Caco-2 (cell line): ENCODE results near the gene TTC23. TPM values are rescaled to one million over a fixed set of nuclear protein-coding genes. Genes with fewer than 3 reads are reported as not detected.

Experiments used
- BruUV-seq: library from RNA; stranded (reverse); fragments of 400-500 nt; replicated peaks from 2 replicates; lab custom pipeline; 2021; lab: Mats Ljungman, UMichigan
- CTCF ChIA-PET: fragments of 300-600 bp; sonication (Branson Sonifier 250); formaldehyde crosslinking; loops from one replicate; lab custom pipeline; 2022; ENCODE audit warnings: antibody characterized with exemption; lab: Charles Lee
- POLR2A ChIA-PET: fragments of 300-600 bp; sonication (Branson Sonifier 250); formaldehyde crosslinking; loops from one replicate; lab custom pipeline; 2022; ENCODE audit warnings: antibody characterized with exemption; lab: Charles Lee
- DNase-seq, 2 experiments: peaks; one replicate each; pipeline versions ENCODE4 v3.0.0 to v3.0.0-alpha.2; 2020 to 2022
- H3K27me3 ChIP-seq: replicated peaks from 2 replicates; pipeline ENCODE4 v1.6.0; 2011; ENCODE audit warnings: low read length; ENCODE audit not compliant: control insufficient read depth, insufficient read depth
- H3K36me3 ChIP-seq: 2 replicates; pipeline ENCODE4 v1.5.1; 2011; ENCODE audit warnings: low read length; ENCODE audit not compliant: control insufficient read depth, insufficient read depth
- H3K4me1 ChIP-seq: fragments of 250-450 bp; sonication (Bioruptor Pico); 2 replicates; pipeline ENCODE4 v1.5.1; 2020; ENCODE audit warnings: mild to moderate bottlenecking
- H3K4me3 ChIP-seq: 2 replicates; pipeline ENCODE4 v1.5.1; 2011; ENCODE audit warnings: low read depth, mild to moderate bottlenecking, control low read depth, low read length
- H3K9me3 ChIP-seq: fragments of 250-450 bp; sonication (Bioruptor Pico); 2 replicates; pipeline ENCODE4 v1.5.1; 2020; ENCODE audit warnings: mild to moderate bottlenecking, moderate library complexity
- H3K27ac Mint-ChIP-seq: one replicate; pipeline ENCODE4 v1.8.0; 2022; ENCODE audit warnings: mixed read lengths; ENCODE audit not compliant: unreplicated experiment
- H3K27me3 Mint-ChIP-seq: one replicate; pipeline ENCODE4 v1.8.0; 2022; ENCODE audit warnings: mixed read lengths; ENCODE audit not compliant: insufficient read depth, unreplicated experiment
- H3K36me3 Mint-ChIP-seq: one replicate; pipeline ENCODE4 v1.8.0; 2022; ENCODE audit warnings: mild to moderate bottlenecking, mixed read lengths; ENCODE audit not compliant: insufficient read depth, unreplicated experiment
- H3K4me1 Mint-ChIP-seq: one replicate; pipeline ENCODE4 v1.8.0; 2022; ENCODE audit warnings: low read depth, mixed read lengths; ENCODE audit not compliant: unreplicated experiment
- H3K4me3 Mint-ChIP-seq: one replicate; pipeline ENCODE4 v1.8.0; 2022; ENCODE audit warnings: mild to moderate bottlenecking, moderate library complexity, mixed read lengths; ENCODE audit not compliant: unreplicated experiment
- H3K9me3 Mint-ChIP-seq: one replicate; pipeline ENCODE4 v1.8.0; 2022; ENCODE audit warnings: mixed read lengths; ENCODE audit not compliant: unreplicated experiment
- CTCF ChIP-seq, 2 experiments: fragments of 200-600 bp in 1 of 2; IDR thresholded peaks; 1 replicate in 1 of 2; 2 replicates in 1 of 2; pipeline versions ENCODE4 v1.5.1 to v1.8.0; 2011 to 2022; ENCODE audit warnings: antibody characterized with exemption in 1 of 2, control low read depth in 1 of 2, inconsistent platforms in 1 of 2, low read depth in 1 of 2, low read length in 1 of 2, mild to moderate bottlenecking in 1 of 2, moderate library complexity in 1 of 2; ENCODE audit not compliant: insufficient read depth in 1 of 2, severe bottlenecking in 1 of 2, unreplicated experiment in 1 of 2
- intact Hi-C: fragments of 100-400 bp; cut with micrococcal nuclease; formaldehyde crosslinking; loops from one replicate; pipeline ENCODE4 v1.10.0; 2022; ENCODE audit not compliant: unreplicated experiment
- total RNA-seq: library from RNA; stranded (reverse); gene quantifications from 2 replicates; pipeline ENCODE4 v1.2.3, GENCODE V29; 2022

The TTC23 gene
- total RNA-seq, 1 experiment from 2014 or later: 10.8 TPM

GRCh38 chr15:99139276-99139675 is 110.1 kb downstream of the TTC23 start:
- no TSS peak for BruUV-seq
- no peak for DNase-seq
- H3K27me3 ChIP-seq: no peaks in the 10 kb centered on the region
- no peak for TF ChIP-seq CTCF (IDR thresholded peaks at IDR 0.05; ENCODE audit: insufficient read depth in 1 of 2, low read depth in 1 of 2, low read length in 1 of 2, severe bottlenecking in 1 of 2, unreplicated experiment in 1 of 2)
- intact Hi-C loops: no loop called here
- H3K4me1 ChIP-seq: no peaks in the 10 kb centered on the region
- H3K4me3 ChIP-seq: no peak overlapping the region
- H3K27ac Mint-ChIP-seq: no peak overlapping the region
- H3K36me3 Mint-ChIP-seq: peaks cover 7% of the 10 kb centered on the region
- H3K4me1 Mint-ChIP-seq: no peaks in the 10 kb centered on the region
- no peak overlapping the region for H3K4me3 Mint-ChIP-seq
- POLR2A ChIA-PET: no interaction called here
- H3K9me3 ChIP-seq: no peaks in the 10 kb centered on the region
- CTCF ChIA-PET: no interaction called here
- no peaks in the 10 kb centered on the region for H3K36me3 ChIP-seq
- no peaks in the 10 kb centered on the region for H3K27me3 Mint-ChIP-seq
- H3K9me3 Mint-ChIP-seq: no peaks in the 10 kb centered on the region

- H3K36me3 Mint-ChIP-seq: peaks cover 7% of the 10 kb centered on the region
- Histone ChIP-seq H3K27me3 (no peaks in the 10 kb centered on the region), H3K4me3 (no peak overlapping the region), H3K9me3 (no peaks in the 10 kb centered on the region), H3K36me3 (no peaks in the 10 kb centered on the region), H3K4me1 (no peaks in the 10 kb centered on the region)
- no peaks in the 10 kb centered on the region for H3K9me3 Mint-ChIP-seq
- H3K27me3 Mint-ChIP-seq: no peaks in the 10 kb centered on the region
- no peak for DNase-seq
- TF ChIP-seq CTCF (IDR thresholded peaks at IDR 0.05; ENCODE audit: insufficient read depth in 1 of 2, low read depth in 1 of 2, low read length in 1 of 2, severe bottlenecking in 1 of 2, unreplicated experiment in 1 of 2): no peak
- no peaks in the 10 kb centered on the region for H3K4me1 Mint-ChIP-seq
- intact Hi-C loops: no loop called here
- no peak overlapping the region for H3K4me3 Mint-ChIP-seq
- no peak overlapping the region for H3K27ac Mint-ChIP-seq
- ChIA-PET POLR2A (no interaction called here), CTCF (no interaction called here)
- BruUV-seq: no TSS peak
Observed at GRCh38 chr15:99138491-99138982, 110.8 kb downstream of the TTC23 start.

- intact Hi-C loops: no loop called here
- no TSS peak for BruUV-seq
- Mint-ChIP-seq H3K4me1 (no peaks in the 10 kb centered on the region), H3K36me3 (peaks cover 7% of the 10 kb centered on the region), H3K4me3 (no peak overlapping the region), H3K27me3 (no peaks in the 10 kb centered on the region), H3K9me3 (no peaks in the 10 kb centered on the region), H3K27ac (no peak overlapping the region)
- Histone ChIP-seq H3K9me3 (no peaks in the 10 kb centered on the region), H3K4me3 (no peak overlapping the region), H3K27me3 (no peaks in the 10 kb centered on the region), H3K4me1 (peaks cover under 1% of the 10 kb centered on the region), H3K36me3 (no peaks in the 10 kb centered on the region)
- no peak for DNase-seq
- ChIA-PET POLR2A (no interaction called here), CTCF (no interaction called here)
- TF ChIP-seq CTCF (IDR thresholded peaks at IDR 0.05; ENCODE audit: insufficient read depth in 1 of 2, low read depth in 1 of 2, low read length in 1 of 2, severe bottlenecking in 1 of 2, unreplicated experiment in 1 of 2): no peak
Observed at GRCh38 chr15:99137877-99138276, 111.5 kb downstream of the TTC23 start.
